Measurements from ENCODE around the gene TIAM1.

The TIAM1 gene

GRCh38 chr21:31185663-31186062 lies 158.4 kb downstream of the TIAM1 start:
- H3K27me3 ChIP-seq (ENCODE audit: insufficient read depth, poor library complexity, severe bottlenecking): no peaks in the 10 kb centered on the region
- DNase-seq (ENCODE audit: low spot score) (no peak), ATAC-seq (ENCODE audit: low read depth) (no peak)
- no peaks in the 10 kb centered on the region for H3K4me1 ChIP-seq (ENCODE audit: insufficient read depth, poor library complexity, severe bottlenecking)
- TF ChIP-seq, protein P1, sequence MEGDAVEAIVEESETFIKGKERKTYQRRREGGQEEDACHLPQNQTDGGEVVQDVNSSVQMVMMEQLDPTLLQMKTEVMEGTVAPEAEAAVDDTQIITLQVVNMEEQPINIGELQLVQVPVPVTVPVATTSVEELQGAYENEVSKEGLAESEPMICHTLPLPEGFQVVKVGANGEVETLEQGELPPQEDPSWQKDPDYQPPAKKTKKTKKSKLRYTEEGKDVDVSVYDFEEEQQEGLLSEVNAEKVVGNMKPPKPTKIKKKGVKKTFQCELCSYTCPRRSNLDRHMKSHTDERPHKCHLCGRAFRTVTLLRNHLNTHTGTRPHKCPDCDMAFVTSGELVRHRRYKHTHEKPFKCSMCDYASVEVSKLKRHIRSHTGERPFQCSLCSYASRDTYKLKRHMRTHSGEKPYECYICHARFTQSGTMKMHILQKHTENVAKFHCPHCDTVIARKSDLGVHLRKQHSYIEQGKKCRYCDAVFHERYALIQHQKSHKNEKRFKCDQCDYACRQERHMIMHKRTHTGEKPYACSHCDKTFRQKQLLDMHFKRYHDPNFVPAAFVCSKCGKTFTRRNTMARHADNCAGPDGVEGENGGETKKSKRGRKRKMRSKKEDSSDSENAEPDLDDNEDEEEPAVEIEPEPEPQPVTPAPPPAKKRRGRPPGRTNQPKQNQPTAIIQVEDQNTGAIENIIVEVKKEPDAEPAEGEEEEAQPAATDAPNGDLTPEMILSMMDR (IDR thresholded peaks at IDR 0.05; ENCODE audit: poor library complexity, severe bottlenecking): no peak
- no peaks in the 10 kb centered on the region for H3K36me3 ChIP-seq (ENCODE audit: low read depth)
- H3K27ac ChIP-seq (ENCODE audit: poor library complexity, severe bottlenecking): no peak overlapping the region
- H3K9me3 ChIP-seq (ENCODE audit: severe bottlenecking): no peaks in the 10 kb centered on the region
- H3K4me3 ChIP-seq (ENCODE audit: severe bottlenecking): no peak overlapping the region

- H3K9me3 ChIP-seq (ENCODE audit: severe bottlenecking): no peaks in the 10 kb centered on the region
- H3K36me3 ChIP-seq (ENCODE audit: low read depth): no peaks in the 10 kb centered on the region
- H3K4me1 ChIP-seq (ENCODE audit: insufficient read depth, poor library complexity, severe bottlenecking): no peaks in the 10 kb centered on the region
- no peak overlapping the region for H3K27ac ChIP-seq (ENCODE audit: poor library complexity, severe bottlenecking)
- TF ChIP-seq, protein P1 (IDR thresholded peaks at IDR 0.05; ENCODE audit: poor library complexity, severe bottlenecking): no peak
- no peak overlapping the region for H3K4me3 ChIP-seq (ENCODE audit: severe bottlenecking)
- H3K27me3 ChIP-seq (ENCODE audit: insufficient read depth, poor library complexity, severe bottlenecking): no peaks in the 10 kb centered on the region
- DNase-seq (ENCODE audit: low spot score) (no peak), ATAC-seq (ENCODE audit: low read depth) (no peak)
Observed at GRCh38 chr21:31184876-31185275, 159.2 kb downstream of the TIAM1 start.

DNA sequence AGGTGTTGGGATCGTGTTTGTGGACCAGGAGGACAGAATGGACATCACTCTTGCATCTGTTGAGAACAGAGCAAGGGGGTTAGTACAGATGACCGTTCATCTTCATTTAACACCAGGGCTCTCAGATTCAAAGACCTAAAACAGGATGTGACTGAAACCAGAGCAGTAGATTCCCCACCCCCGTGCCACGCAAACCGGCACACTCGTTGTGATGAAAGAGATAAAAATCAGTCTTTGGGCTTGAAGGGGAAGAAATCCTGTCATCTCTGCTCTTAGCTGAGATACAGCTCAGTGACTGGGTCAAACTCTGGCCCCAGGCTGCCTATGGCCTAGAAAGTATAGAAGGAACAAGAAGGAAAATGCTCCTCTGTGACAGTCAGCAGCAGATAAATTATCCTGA lies 159.6 kb downstream of the TIAM1 start:
- Histone ChIP-seq H3K4me3 (ENCODE audit: severe bottlenecking) (no peak overlapping the region), H3K4me1 (ENCODE audit: insufficient read depth, poor library complexity, severe bottlenecking) (no peaks in the 10 kb centered on the region), H3K36me3 (ENCODE audit: low read depth) (no peaks in the 10 kb centered on the region), H3K27me3 (ENCODE audit: insufficient read depth, poor library complexity, severe bottlenecking) (no peaks in the 10 kb centered on the region), H3K9me3 (ENCODE audit: severe bottlenecking) (no peaks in the 10 kb centered on the region), H3K27ac (ENCODE audit: poor library complexity, severe bottlenecking) (no peak overlapping the region)
- ATAC-seq (ENCODE audit: low read depth) (no peak), DNase-seq (ENCODE audit: low spot score) (no peak)
- TF ChIP-seq, protein P1 (IDR thresholded peaks at IDR 0.05; ENCODE audit: poor library complexity, severe bottlenecking): no peak

DNA sequence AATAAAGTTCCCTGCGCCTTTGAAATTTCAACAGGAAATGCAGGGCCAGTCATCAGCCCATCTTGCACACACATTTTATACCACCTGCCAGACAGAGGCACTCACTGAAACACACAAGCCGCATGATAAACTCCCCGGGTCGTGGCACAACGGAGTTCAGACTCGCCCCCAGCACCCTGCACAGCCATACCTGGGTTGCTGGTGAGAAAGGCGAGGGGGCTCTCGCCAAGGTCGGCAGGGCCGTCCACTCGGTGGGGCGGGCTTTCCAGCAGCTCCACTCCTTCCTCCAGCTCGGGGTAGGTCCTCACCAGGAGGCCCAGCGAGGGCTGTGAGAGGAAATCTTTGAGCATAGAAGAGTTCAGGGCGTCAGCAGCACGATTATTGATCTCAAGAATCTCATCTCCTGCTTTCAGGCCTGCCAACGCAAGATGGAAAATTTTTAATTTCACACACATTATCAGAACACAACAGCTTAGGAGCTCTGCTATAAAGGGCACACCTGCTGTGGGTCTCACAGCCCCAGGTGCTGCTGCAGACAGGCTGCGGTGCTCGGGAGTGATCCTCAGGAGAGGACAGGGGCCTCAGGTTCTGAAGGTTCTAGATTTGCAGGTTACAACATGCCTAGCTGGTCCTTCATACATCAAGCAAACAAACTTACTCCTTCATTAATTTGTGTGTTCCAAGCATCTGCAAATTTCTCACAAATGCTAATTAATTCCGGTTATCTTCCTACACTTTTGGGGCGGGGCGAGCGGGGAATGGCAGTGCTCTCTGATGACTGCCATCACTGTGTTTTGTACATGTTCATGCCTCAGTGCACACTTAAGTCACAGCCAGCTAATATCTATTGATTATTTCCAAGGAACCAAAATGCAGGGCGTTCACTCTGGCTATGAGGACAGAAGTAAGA lies 161.6 kb downstream of the TIAM1 start:
- H3K36me3 ChIP-seq (ENCODE audit: low read depth): no peaks in the 10 kb centered on the region
- H3K4me1 ChIP-seq (ENCODE audit: insufficient read depth, poor library complexity, severe bottlenecking): no peaks in the 10 kb centered on the region
- DNase-seq (ENCODE audit: low spot score) (no peak), ATAC-seq (ENCODE audit: low read depth) (no peak)
- no peak overlapping the region for H3K4me3 ChIP-seq (ENCODE audit: severe bottlenecking)
- H3K27me3 ChIP-seq (ENCODE audit: insufficient read depth, poor library complexity, severe bottlenecking): no peaks in the 10 kb centered on the region
- H3K9me3 ChIP-seq (ENCODE audit: severe bottlenecking): no peaks in the 10 kb centered on the region
- H3K27ac ChIP-seq (ENCODE audit: poor library complexity, severe bottlenecking): no peak overlapping the region
- TF ChIP-seq, protein P1 (IDR thresholded peaks at IDR 0.05; ENCODE audit: poor library complexity, severe bottlenecking): no peak

Data from RWPE2 (cell line).